SH-SY5Y (cell line): ENCODE data around the gene PAIP2B.

Experiments
- GATA2 ChIP-seq: IDR thresholded peaks from 2 replicates; pipeline ENCODE4 v1.6.1; 2011; ENCODE audit warnings: mild to moderate bottlenecking, low read depth, low read length
- GATA3 ChIP-seq: IDR thresholded peaks from 2 replicates; pipeline ENCODE4 v1.6.1; 2011; ENCODE audit warnings: low read depth, mild to moderate bottlenecking, low read length, moderate library complexity

The PAIP2B gene

GRCh38 chr2:71148506-71149063 is 78.3 kb downstream of the PAIP2B start:
- TF ChIP-seq GATA2 (no peak), GATA3 (no peak)

GRCh38 chr2:71143782-71144181 is 83.1 kb downstream of the PAIP2B start:
- TF ChIP-seq GATA2 (no peak), GATA3 (no peak)

- TF ChIP-seq GATA3, result no peak
- no peak for TF ChIP-seq GATA2
Measured at GRCh38 chr2:71136174-71136573, 90.7 kb downstream of the PAIP2B start.

GRCh38 chr2:71133603-71134002 is 93.3 kb downstream of the PAIP2B start:
- TF ChIP-seq GATA2 (no peak), GATA3 (no peak)
